Body of pancreas (tissue), 4 donors: ENCODE results near the gene TMEM131L.

Experiments
- CTCF ChIP-seq, 7 experiments: fragments of 450-650 bp in 4 of 7; fragments of 200-600 bp in 3 of 7; sonication (generic) in 3 of 7; IDR thresholded peaks; one replicate each; pipeline ENCODE4 v1.5.1; 2016 to 2019; ENCODE audit warnings: antibody characterized with exemption in 7 of 7
- POLR2A ChIP-seq, 3 donors: fragments of 450-650 bp; IDR thresholded peaks; one replicate each; pipeline ENCODE4 v1.6.1; 2016; ENCODE audit warnings: antibody characterized with exemption in 3 of 3, mild to moderate bottlenecking in 2 of 3

GRCh38 chr4:153527690-153528089 is 61.5 kb downstream of the TMEM131L start:
- TF ChIP-seq CTCF (IDR thresholded peaks at IDR 0.05) (no peak), POLR2A (IDR thresholded peaks at IDR 0.05) (no peak)
